ENCODE measurements around the gene FBXO48. TPM values are rescaled to one million over a fixed set of nuclear protein-coding genes. Genes with fewer than 3 reads are reported as not detected.
"Not testable (repeated sequence)": the region's sequence is repeated elsewhere in the genome, so short reads cannot be mapped to it uniquely, and the experiment has no call there.

FBXO48 gene, protein sequence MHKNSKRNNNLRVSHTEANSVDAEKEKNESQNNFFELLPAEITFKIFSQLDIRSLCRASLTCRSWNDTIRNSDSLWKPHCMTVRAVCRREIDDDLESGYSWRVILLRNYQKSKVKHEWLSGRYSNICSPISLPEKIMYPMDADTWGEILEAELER
- total RNA-seq (2014; rRNA removed; shearing (Covaris generic)): 1.8 and 2.5 TPM in 2 replicates

DNA sequence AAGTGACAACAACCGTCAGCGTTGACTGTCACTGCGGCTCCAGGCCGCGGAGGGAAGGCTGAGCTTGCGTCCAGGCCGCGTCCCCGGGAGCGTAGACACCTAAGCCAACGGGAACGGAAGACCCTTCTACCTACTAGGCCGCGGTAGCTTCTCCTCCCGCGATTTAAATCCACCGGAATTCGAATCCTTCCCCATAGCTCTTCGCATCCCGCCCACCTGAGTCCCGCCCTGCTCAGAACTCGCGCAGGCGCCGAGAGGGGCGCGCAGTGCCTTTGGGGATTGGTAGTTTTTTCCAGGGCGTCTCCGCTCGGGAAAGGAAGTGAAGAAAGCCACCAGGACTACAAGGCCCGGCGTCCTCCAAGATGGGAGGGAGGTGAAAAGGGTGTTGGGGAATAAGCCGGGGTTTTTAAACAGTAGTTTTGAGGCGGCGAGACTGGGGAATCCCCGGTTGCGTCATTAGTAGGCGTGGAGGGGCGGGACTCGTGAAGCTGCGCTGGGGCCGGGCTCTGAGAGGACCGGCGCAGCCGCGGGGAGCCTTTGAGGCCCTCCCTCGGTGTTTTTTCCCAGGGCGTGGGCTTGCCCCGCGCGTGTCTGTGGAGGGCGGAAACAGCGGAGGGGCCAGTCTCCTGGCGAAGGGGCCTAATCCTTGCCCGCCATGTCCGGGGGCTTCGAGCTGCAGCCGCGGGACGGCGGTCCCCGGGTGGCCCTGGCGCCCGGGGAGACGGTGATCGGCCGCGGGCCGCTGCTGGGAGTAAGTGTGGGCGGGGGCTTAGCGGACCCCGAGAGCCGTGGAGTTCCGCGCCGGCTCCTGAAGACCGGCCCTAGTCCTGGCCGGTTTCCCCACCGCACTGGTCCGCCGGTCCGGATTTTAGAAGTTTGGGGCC is at the start of gene FBXO48, which contains the start of gene APLF:
TSS of gene FBXO48 (minus strand) at position 218 of the 884 bp plus-strand sequence. CDS start 2,149 bp downstream, outside the sequence.
TSS of gene APLF (plus strand) at position 509 of the 884 bp plus-strand sequence. CDS start at position 656, 147 bp downstream.
- H3K27ac ChIP-seq: peak within 1 kb of the TSS; percentile 79
- peak; percentile 99 to 100 for DNase-seq
- H3K9me3 ChIP-seq (replicated peaks): no peaks in the 10 kb centered on the region
- H3K27me3 ChIP-seq: no peaks in the 10 kb centered on the region
- peaks cover 7% of the 10 kb centered on the region for H3K4me1 ChIP-seq
- H3K4me3 ChIP-seq: peak within 1 kb of the TSS; percentile 85
- no peaks in the 10 kb centered on the region for H3K36me3 ChIP-seq

DNA sequence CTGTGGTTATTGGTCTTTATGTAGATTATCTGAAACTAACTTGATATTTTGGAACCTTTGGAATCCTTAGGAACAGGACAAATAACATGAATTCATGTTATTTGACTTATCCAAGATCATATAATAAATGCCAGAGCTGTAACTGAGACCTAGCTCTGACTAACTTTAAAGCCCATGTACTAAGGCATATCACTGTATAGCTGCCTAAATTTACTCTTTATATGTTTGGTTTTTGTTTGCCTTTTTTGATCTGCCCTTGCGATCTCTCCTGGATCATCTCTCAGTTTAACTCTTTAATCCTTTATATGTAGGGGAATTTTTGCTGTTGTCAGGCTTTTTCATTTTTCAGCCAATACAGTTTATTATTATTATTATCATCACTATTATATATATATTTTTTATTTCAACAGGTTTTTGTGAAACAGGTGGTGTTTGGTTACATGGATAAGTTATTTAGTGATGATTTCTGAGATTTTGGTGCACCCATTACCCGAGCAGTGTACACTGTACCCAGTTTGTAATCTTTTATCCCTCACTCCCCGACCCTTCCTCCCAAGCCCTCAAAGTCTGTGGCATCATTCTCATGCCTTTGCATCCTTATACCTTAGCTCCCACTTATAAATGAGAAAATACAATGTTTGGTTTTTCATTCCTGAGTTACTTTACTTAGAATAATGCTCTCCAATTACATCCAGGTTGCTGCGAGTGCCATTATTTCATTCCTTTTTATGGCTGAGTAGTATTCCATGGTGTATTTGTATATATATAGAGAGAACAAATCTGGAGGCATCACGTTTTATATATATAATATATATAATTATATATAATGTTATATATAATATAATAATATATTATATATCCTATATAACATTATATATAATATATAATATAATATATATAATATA is 49.2 kb upstream of the FBXO48 start:
- Histone ChIP-seq H3K9me3 (replicated peaks) (no peaks in the 10 kb centered on the region), H3K27ac (no peak overlapping the region), H3K36me3 (no peaks in the 10 kb centered on the region), H3K4me1 (no peaks in the 10 kb centered on the region), H3K27me3 (no peaks in the 10 kb centered on the region), H3K4me3 (no peak overlapping the region)
- no peak for DNase-seq

DNA sequence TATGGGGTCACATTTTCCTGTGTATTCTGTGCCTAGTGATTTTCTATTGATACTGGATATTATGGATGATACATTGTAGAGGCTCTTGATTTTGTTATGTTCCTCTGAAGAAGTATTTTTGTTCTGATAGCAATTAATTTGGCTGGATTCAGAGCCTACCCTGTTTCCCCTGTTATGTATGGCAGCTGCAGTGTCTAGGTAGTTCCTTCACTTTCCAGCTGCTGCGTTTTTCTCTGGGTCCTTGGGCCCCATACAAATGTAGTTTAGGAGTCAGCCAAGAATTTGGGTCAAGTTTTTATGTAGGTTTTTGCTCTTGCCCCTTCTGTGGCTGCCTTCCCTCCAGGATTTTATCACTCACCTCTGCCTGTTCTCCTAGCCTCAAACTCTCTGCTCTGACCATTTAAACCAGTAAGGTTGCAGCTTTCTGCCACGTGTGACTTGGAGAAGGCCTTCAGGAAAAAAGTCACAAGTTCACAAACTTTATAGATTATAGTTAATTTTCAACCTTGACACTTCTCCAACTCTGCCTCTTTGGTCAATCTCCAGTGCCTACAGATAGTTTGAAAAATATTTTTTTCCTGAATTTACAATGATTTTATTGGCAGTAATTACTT is 47.3 kb upstream of the FBXO48 start:
- Histone ChIP-seq H3K36me3 (no peaks in the 10 kb centered on the region), H3K4me1 (no peaks in the 10 kb centered on the region), H3K4me3 (no peak overlapping the region), H3K27ac (no peak overlapping the region), H3K9me3 (replicated peaks) (peaks cover under 1% of the 10 kb centered on the region; the same call in 1 of the 2 replicates), H3K27me3 (no peaks in the 10 kb centered on the region)
- no peak for DNase-seq

DNA sequence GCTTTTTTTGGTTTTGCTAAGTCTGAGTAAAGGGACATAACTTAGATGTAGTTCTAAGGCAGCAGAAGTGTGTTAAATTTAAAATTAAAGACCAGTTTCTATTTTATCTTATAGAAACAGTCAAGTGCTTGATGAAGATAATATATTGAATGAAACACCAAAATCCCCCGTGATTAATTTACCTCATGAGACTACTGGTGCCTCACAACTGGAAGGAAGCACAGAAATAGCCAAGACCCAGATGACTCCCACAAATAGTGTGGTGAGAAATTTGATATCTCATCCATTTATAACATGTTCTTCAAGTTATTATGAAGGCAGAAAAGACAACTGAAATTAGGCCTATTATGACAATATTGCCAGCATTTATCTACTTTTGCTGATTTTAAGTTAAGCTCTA is 45.9 kb upstream of the FBXO48 start:
- no peak overlapping the region for H3K27ac ChIP-seq

DNA sequence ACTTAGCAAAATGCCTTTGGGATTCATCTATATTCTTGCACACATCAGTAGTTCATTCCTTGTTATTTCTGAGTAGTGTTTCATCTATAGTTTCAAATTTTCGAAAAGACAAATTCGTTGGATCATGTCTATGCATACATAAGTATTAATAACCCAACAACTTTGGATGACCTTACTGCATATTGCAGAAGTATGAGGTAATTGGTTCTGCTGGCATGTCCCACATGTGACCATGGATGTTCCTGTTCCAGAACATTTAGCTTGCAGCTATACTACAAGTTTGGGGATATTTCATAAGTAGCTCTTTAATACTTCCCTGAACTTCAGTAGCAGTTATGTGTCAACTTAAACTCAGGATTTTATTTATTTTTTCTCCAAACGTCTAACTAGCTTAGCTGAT is 45.2 kb upstream of the FBXO48 start:
- no peaks in the 10 kb centered on the region for H3K4me1 ChIP-seq
- H3K4me3 ChIP-seq: no peak overlapping the region
- H3K36me3 ChIP-seq: no peaks in the 10 kb centered on the region; the same call in 1 of the 2 replicates
- no peak for DNase-seq
- H3K27ac ChIP-seq: no peak overlapping the region
- H3K9me3 ChIP-seq (replicated peaks): peaks cover 5% of the 10 kb centered on the region; the same call in 1 of the 2 replicates
- no peaks in the 10 kb centered on the region for H3K27me3 ChIP-seq

More for the DNA sequence above, 45.9 kb upstream of the FBXO48 start:
- Histone ChIP-seq H3K4me3 (no peak overlapping the region), H3K4me1 (no peaks in the 10 kb centered on the region), H3K27me3 (no peaks in the 10 kb centered on the region), H3K36me3 (no peaks in the 10 kb centered on the region; the same call in 1 of the 2 replicates), H3K9me3 (replicated peaks) (peaks cover 5% of the 10 kb centered on the region; the same call in 1 of the 2 replicates)
- no peak for DNase-seq

DNA sequence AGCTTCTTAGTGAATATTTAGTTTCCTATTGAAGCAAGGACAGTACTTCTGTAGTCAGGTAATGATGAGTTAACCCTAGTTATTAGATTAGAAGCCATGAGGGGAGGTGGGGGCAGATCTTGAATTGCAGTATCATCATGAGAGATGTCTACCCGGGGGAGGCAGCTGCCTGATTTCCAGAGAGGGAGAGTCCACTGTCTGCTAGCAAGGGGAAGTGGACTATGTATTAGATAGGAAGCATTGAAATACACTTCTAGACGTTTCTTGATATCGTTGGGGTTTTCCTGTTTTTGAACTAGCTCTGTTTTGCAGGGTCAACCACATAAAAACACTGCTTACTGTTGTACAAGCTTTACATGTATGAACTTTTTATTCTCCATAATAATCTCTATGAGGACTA is 39.1 kb upstream of the FBXO48 start:
- Histone ChIP-seq H3K4me3 (no peak overlapping the region), H3K36me3 (no peaks in the 10 kb centered on the region; the same call in 1 of the 2 replicates), H3K27me3 (no peaks in the 10 kb centered on the region), H3K4me1 (no peaks in the 10 kb centered on the region), H3K27ac (no peak overlapping the region), H3K9me3 (replicated peaks) (peaks cover 5% of the 10 kb centered on the region; the same call in 1 of the 2 replicates)
- DNase-seq: no peak

DNA sequence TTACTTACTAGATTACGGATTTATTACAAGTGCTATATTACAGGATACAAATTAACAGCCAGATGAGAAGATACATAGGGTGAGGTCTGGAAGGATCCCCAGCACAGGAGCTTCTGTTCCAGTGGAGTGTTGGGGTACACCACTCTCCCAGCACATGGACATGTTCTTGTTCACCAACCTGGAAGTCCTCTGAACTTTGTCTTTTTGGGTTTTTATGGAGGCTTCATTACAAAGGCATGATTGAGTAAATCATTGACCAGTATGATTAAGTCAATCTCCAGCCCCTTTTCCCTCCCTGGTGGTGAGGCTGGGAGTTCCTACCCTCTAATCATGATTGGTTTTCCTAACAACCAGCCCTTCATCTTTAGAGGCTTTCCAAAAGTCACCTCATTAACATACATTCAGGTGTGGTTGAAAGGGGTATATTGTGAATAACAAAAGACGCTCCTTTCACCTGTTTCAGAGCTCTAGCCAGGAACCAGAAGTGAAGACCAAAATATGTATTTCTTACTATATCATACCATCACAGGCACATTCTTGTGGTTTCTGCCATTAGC is 38.6 kb upstream of the FBXO48 start:
- no peak overlapping the region for H3K27ac ChIP-seq
- no peaks in the 10 kb centered on the region; the same call in 1 of the 2 replicates for H3K36me3 ChIP-seq
- H3K4me3 ChIP-seq: no peak overlapping the region
- H3K4me1 ChIP-seq: no peaks in the 10 kb centered on the region
- H3K9me3 ChIP-seq (replicated peaks): peaks cover 5% of the 10 kb centered on the region; the same call in 1 of the 2 replicates
- no peaks in the 10 kb centered on the region for H3K27me3 ChIP-seq
- no peak for DNase-seq

DNA sequence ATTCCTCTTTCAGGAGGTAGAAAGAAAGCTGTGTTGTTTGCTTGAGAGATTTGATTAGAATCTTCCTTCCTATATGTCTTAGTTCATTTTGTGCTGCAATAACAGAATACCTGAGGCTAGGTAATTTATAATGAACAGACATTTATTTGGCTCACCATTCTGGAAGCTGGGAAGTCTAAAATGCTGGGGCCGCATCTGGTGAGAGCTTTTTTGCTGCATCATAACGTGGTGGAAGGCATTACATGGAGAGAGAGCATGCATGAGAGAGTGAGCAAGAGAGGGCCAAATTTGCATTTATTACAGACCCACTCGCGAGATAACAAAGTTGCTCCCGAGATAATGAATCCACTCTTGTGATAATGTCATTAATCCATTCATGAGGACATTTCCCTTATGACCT is 34.7 kb upstream of the FBXO48 start:
- Histone ChIP-seq H3K4me3 (no peak overlapping the region), H3K9me3 (replicated peaks) (0 out of 2 replicates have a peak, but pooled peaks cover 2% of the 10 kb centered on the region), H3K36me3 (no peaks in the 10 kb centered on the region), H3K4me1 (no peaks in the 10 kb centered on the region), H3K27ac (no peak overlapping the region), H3K27me3 (no peaks in the 10 kb centered on the region)
- DNase-seq: no peak

DNA sequence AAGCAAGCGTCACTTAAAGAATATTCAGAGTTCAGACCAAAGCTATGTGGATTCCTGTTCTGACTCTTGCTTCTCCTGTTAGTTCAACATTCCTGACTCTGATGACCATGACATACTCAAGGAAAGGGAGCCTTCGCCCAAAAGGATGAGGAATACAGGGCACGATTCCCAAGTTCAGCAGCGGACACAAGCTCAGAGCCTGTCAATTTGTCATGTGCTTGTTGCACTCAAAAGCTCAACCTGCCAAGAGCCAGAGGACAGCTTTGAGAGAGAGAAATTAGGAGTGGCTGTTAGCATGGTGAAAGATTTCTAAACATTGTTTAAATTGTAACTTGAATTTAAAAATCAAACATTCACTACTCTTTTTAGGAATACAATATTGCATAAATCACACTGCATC is 33.6 kb upstream of the FBXO48 start:
- DNase-seq: no peak
- no peak overlapping the region for H3K4me3 ChIP-seq

DNA sequence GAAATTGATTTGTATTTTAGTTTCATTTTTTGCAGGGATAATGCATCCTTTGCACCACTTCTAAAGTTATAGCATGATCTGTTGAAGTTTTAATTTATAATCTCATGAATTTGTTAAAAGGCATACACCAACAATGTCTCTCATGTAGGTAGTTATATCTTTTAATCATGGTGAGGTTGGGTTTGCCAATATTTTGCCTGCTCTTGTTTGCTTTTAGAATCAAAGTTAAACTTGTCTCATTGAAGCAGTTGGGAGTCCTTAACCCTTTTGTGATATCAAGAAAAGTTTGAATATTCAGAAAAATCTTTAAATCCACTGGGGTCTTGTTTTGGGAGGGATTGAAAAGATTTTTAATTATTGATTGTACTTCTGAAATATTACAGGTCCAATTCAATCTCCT is 32.0 kb upstream of the FBXO48 start:
- no peak overlapping the region for H3K4me3 ChIP-seq
- no peak overlapping the region for H3K27ac ChIP-seq
- H3K27me3 ChIP-seq: no peaks in the 10 kb centered on the region
- H3K36me3 ChIP-seq: no peaks in the 10 kb centered on the region
- no peaks in the 10 kb centered on the region for H3K4me1 ChIP-seq
- DNase-seq: no peak
- H3K9me3 ChIP-seq (replicated peaks): peaks cover 6% of the 10 kb centered on the region; the same call in 1 of the 2 replicates

More for the DNA sequence above, 33.6 kb upstream of the FBXO48 start:
- Histone ChIP-seq H3K36me3 (no peaks in the 10 kb centered on the region), H3K27ac (no peak overlapping the region), H3K9me3 (replicated peaks) (peaks cover 6% of the 10 kb centered on the region; the same call in 1 of the 2 replicates), H3K27me3 (no peaks in the 10 kb centered on the region), H3K4me1 (no peaks in the 10 kb centered on the region)

DNA sequence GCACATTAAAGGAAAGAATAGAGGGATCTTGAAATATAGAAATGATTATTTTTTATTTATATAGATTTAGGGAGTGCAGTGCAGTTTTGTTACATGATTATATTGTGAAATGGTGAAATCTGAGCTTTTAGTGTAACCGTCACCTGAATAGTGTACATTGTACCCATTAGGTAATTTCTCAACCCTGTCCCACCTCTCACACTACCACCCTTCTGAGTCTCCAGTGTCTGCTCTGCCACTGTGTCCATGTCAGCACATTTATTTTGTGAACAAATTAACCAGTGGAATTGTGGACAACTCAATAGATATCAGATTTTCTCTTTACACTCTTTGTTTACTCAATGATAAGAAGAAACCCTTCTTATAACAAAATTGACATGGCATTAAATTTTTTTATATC is 24.5 kb upstream of the FBXO48 start:
- Histone ChIP-seq H3K4me3 (no peak overlapping the region), H3K27ac (no peak overlapping the region), H3K4me1 (no peaks in the 10 kb centered on the region), H3K36me3 (no peaks in the 10 kb centered on the region), H3K9me3 (replicated peaks) (peaks cover 1% of the 10 kb centered on the region; the same call in 1 of the 2 replicates), H3K27me3 (no peaks in the 10 kb centered on the region)
- DNase-seq: no peak

DNA sequence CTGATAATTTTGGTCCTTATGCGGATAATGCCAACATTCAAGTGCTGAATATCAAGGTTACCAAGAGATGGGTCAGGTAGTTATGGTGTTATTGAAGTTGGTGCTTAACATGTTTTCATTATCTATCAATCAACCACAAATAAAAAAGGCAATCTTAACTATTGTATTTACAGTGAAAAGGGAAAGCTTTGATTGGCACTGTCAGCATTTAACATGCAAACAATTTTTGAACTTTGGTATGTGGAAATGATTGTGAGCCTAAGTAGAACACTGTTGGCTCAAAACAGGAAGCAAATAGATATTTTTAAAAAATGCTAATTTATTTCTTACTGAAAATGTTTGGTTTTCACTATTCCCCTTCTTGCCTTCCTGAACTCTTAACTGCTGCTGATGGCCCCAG is 22.2 kb upstream of the FBXO48 start:
- no peaks in the 10 kb centered on the region for H3K36me3 ChIP-seq
- DNase-seq: no peak
- no peak overlapping the region for H3K4me3 ChIP-seq
- H3K4me1 ChIP-seq: no peaks in the 10 kb centered on the region
- H3K27ac ChIP-seq: no peak overlapping the region
- H3K27me3 ChIP-seq: no peaks in the 10 kb centered on the region
- no peaks in the 10 kb centered on the region for H3K9me3 ChIP-seq (replicated peaks)

DNA sequence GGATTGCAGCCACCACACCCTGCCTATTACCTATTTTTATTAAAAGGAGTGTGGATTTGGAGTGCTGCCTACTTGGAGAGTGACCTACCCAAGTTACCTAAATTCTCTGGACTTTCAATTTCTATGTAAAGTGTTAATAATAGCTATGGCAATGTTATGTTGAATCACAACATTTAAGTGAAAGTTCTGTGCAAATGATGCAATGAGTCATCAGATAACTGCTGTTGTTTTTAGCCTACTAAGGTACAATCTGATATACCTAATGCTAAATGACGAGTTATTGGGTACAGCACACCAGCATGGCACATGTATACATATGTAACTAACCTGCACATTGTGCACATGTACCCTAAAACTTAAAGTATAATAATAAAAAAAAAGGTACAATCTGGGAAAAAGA is 21.5 kb upstream of the FBXO48 start:
- not testable (repeated sequence) for H3K4me3 ChIP-seq; DNase-seq; H3K4me1 ChIP-seq; H3K36me3 ChIP-seq; H3K9me3 ChIP-seq (replicated peaks); H3K27me3 ChIP-seq; H3K27ac ChIP-seq
